B cell (primary cell): ENCODE data around the gene ACSL4.

Experiments
- EZH2 ChIP-seq: IDR thresholded peaks from 2 replicates; pipeline ENCODE4 v1.6.1; 2012; ENCODE audit warnings: borderline replicate concordance, low read depth, mild to moderate bottlenecking, moderate library complexity, low read length; ENCODE audit not compliant: insufficient read depth, poor library complexity, severe bottlenecking
- TF ChIP-seq, protein P1 (sequence below): fragments of 200-600 bp; IDR thresholded peaks from one replicate; pipeline ENCODE4 v1.8.0; 2022; ENCODE audit warnings: antibody characterized with exemption, mild to moderate bottlenecking

GRCh38 chrX:109687903-109688302 is 45.2 kb downstream of the ACSL4 start:
- no peak for TF ChIP-seq EZH2
- TF ChIP-seq, protein P1, sequence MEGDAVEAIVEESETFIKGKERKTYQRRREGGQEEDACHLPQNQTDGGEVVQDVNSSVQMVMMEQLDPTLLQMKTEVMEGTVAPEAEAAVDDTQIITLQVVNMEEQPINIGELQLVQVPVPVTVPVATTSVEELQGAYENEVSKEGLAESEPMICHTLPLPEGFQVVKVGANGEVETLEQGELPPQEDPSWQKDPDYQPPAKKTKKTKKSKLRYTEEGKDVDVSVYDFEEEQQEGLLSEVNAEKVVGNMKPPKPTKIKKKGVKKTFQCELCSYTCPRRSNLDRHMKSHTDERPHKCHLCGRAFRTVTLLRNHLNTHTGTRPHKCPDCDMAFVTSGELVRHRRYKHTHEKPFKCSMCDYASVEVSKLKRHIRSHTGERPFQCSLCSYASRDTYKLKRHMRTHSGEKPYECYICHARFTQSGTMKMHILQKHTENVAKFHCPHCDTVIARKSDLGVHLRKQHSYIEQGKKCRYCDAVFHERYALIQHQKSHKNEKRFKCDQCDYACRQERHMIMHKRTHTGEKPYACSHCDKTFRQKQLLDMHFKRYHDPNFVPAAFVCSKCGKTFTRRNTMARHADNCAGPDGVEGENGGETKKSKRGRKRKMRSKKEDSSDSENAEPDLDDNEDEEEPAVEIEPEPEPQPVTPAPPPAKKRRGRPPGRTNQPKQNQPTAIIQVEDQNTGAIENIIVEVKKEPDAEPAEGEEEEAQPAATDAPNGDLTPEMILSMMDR, result no peak
